GM12892 (cell line): ENCODE results near the gene CAMK2B.

Experiments
- DNase-seq: peaks from one replicate; pipeline ENCODE4 v3.0.0; 2011; ENCODE audit not compliant: insufficient read length
- FAIRE-seq: peaks from 2 replicates; lab custom pipeline; 2011; peaks lifted over from hg19 to GRCh38; lab: Jason Lieb, UNC
- POLR2A ChIP-seq: IDR thresholded peaks from 2 replicates; pipeline ENCODE4 v1.6.1; 2011; ENCODE audit warnings: low read depth, low read length, control low read depth
- POLR2AphosphoS5 ChIP-seq: IDR thresholded peaks from 2 replicates; pipeline ENCODE4 v1.6.1; 2011; ENCODE audit warnings: low read depth, low read length, control low read depth
- TAF1 ChIP-seq: IDR thresholded peaks from 2 replicates; pipeline ENCODE4 v1.6.1; 2011; ENCODE audit warnings: low read depth, mild to moderate bottlenecking, control low read depth, low read length, borderline replicate concordance

Gene CAMK2B

DNA sequence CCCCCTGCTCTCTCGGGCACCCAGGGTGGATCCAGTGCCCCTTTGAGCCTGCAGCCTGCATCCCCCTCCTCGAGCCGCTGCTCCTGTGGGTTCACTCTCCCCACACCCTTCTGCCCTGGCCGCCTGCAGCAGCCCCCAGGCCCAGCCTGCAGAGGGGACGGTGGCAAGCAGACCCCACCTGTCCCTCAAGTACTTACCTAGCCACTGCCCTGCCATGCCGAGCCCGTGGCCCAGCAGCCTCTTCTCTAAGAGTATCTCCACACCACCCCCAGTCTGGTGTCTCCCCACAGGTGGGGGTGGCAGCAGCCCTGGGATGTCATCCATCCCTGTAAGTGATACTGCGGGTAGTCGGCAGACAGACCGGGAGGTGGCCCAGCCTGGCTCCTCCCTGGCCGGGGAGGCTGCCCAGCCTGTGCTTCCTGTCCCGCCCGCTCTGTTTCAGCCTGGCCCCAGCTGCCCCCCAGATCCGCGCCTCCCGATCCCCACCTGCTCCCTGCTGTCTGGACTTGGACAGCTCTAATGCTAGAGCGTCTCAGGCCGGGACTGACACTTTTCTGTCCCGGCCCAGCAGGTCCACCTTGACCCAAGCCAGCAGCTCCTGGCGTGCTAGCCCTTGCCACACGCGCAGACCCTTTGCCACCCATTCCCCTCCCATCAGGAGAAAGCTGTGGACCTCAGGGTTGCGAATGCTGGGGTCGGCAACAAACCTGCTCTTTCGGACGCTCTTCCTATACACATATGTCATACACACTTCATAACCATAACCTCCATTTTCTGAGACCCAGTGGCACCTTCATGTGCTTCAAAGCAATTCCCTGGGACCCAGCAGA is 99.6 kb downstream of the CAMK2B start:
- FAIRE-seq (no peak), DNase-seq (no peak)
- TF ChIP-seq TAF1 (no peak), POLR2A (no peak), POLR2AphosphoS5 (no peak)

DNA sequence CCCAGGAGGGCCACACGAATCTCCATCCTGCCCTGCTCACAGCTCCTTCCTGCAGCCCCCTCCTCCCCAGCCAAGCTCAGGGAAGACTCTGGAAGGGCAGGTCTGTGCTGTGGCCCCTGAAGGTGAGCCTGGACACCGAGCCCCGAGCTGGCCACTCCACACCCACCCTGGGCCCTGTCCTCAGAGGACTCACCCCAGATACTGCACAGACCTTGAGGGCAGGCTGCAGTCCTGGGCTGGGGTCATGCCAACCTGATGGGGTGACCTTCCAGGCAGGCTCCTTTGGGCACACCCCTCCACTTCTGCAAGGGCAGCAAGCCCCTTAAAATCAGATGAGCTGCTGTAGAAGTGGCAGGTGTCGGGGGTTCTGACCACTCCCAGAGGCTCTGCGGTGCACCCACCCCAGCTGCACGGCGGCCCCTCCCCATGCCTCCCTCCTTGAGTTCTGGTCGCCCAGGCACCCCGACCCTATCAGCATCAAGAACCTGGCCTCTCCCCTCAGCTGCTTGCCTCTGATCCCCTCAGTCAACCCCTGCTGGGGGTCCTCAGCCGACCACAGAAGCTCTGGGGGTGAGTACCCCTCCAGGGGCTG is 100.3 kb downstream of the CAMK2B start:
- FAIRE-seq (no peak), DNase-seq (no peak)
- TF ChIP-seq TAF1 (no peak), POLR2A (no peak), POLR2AphosphoS5 (no peak)

DNA sequence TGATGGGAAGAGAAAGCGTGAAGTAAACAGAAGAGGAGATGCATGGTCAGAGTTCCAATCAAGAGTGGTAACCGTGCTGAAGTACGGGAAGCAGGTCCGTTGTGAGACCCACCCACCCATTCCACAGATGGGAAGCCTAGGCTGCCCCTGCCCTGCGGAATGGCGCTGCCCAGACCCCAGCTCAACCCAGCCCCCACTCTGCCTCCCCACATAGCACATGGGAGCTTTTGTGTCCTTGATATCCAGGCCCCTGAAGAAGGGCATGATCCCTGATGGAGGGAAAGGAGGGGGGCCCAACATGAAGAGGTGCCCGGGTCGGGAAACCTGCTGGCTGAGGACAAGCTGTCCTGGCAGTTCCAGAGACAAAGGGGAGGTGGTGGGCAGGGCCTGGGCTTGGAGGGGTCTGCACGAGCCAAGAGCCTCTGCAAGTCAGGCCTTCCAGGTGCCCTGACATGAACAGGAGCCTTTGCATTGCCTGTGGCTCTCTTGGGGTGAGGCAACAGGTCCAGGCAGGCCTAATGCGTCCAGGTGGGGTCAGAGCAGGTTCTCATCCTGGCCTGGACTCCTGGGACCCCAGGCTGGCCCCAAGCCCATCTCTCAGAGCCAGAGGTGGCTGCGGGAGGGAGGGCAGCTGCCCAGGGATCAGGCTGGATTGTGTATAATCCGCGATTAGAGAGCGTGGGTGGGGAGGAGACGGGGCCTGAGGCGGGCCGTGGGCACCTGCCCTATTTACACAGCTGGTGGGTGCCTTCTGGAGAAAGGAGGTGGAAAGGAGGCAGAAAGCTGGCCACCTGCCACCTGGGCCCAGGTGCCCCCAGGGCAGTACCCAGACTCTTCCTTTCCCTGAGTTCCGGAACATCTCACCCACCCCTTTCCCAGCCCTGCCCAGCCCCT is 101.1 kb downstream of the CAMK2B start:
- no peak for DNase-seq
- TF ChIP-seq TAF1: no peak
- no peak for TF ChIP-seq POLR2A
- no peak for TF ChIP-seq POLR2AphosphoS5
- no peak for FAIRE-seq

DNA sequence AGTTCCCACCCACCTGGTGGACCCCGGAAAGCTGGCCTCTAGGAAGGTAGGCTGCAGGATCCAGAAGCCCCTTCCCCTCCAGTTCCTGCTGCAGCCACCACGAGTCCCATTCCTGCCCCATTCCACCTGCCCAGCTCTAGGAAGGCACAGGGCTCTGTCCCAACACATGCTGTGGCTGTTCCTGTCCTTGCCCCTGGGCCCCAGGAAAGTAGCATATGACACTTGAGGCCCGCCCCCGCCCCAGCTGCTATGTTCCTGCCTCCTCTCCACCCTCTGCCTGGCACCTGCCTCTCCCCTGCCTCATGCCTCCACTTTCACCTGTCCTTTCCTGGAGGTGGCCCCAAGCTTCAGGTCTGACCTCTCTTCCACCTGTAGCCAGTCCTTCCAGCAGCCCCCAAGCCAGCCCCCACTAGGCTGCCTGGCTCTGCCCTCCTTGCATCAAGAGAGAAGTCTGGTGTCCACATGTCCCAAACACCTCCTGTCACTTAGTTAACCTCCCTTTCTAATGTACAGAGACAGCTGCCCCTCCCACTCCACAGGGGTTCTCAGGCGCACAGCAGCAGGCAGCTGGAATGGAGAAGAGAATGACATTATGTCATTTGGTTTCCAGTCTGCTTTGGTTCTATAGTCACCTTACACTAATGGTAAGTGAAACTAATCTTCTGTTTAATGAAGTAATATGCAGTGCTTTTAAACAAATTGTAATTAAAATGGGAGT is 101.9 kb downstream of the CAMK2B start:
- DNase-seq (no peak), FAIRE-seq (no peak)
- no peak for TF ChIP-seq POLR2A
- TF ChIP-seq POLR2AphosphoS5: no peak
- no peak for TF ChIP-seq TAF1

DNA sequence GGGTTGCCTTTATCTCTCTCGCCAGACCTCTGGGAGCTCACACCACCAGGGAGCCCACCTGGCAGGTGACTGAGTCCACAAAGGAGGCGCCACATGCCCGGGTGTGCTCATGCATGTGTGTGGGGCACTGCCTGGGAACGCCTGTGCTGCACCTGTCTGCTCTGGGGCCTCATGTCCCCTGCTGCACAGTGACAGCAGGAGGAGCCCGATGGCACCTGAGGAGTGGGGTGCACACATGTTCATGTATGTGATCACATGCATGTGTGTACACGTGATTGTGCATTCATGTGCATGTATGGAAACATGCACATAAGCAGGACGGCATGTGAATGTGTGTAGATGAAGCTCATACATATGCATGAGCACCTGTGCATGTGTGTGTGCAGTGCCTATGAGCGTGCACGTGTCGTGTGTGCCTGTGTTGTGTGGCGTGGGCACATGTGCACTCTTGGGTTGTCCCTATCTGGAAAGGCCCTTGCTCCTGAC is 102.6 kb downstream of the CAMK2B start:
- FAIRE-seq: no peak

DNA sequence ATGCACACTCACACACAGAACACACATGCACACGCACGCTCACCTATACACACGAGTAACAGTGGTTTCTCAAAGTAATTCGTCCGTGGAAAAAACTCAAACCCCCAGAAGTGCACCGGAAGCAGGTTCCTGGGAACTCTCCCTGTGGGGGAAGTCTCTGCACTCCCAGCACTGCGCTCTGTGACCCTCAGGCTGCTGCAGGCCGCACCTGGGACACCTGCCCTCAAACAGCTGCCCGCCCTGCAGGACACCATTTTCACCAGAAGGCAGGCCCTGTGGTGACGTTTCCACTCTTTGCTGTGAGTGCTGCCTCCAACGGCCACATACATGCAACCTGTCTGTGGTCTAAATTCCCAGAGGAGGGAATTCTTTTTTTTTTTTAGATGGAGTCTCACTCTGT is 103.3 kb downstream of the CAMK2B start:
- no peak for TF ChIP-seq POLR2AphosphoS5
- no peak for TF ChIP-seq TAF1
- no peak for FAIRE-seq
- no peak for DNase-seq

More for the DNA sequence above, 102.6 kb downstream of the CAMK2B start:
- TF ChIP-seq POLR2A: no peak
- TF ChIP-seq POLR2AphosphoS5: no peak
- TF ChIP-seq TAF1: no peak
- no peak for DNase-seq

DNA sequence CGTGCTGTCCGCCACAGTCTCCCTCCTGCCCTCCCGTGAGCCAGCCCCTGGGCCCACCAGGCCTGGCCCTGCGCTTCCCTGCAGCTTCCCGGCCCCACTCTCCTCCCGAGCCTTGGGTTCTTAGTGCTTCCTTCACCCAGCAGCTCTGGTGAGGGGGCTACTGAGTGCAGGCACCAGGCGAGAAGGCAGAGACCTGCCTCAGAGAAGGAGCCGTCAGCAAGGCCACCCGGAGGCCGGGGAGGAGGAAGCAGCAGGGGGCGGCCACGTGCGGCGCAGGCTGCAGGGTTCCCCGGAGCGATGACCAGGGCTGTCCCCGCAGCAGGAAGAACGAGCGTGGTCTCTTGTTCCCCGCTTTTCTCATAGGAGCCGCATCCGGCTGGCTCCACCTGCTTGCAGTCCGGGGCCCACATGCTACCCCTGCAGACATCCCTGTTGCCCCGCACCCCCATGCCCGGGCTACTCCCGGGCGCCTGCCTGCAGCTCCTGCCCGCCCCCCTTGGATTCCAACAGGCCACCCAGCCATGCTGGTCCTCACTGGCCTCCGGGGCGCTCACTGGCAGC is 104.1 kb downstream of the CAMK2B start:
- TF ChIP-seq POLR2A (no peak), TAF1 (no peak), POLR2AphosphoS5 (no peak)
- no peak for DNase-seq
- no peak for FAIRE-seq

DNA sequence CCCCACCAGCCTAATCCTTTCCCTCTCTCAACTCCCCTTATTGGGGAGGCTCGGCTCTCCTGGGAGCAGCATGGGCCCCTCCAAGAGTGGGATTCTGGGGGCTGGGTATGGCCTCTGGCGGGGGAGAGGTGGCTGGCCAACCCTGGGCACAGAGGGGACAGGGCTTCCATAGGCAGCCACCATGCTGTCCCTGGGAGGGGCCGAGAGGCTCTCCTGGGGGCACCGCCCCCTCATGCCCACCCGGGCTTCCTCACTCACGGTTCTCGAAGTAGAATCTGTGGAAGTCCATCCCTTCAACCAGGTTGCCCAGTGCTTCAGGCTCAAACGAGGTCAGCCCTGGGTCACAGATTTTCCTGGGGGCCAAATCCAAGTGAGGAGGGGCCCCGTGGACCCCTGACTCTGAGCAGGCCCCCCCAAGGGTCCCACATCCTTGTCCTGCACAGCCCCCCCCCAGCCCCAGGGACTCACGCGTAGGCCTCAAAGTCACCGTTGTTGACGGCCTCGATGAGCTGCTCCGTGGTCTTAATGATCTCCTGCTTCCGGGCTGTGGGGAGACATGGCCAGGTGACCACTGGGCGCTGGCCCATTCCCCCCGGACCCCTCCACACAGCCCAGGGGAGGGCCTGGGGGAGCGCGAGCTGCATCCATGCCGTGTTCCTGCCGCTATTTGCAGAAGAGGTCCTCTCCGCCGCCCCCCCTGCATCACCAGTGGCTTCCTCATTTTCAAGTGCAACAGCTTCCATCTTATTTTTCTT is 104.9 kb downstream of the CAMK2B start:
- no peak for DNase-seq

DNA sequence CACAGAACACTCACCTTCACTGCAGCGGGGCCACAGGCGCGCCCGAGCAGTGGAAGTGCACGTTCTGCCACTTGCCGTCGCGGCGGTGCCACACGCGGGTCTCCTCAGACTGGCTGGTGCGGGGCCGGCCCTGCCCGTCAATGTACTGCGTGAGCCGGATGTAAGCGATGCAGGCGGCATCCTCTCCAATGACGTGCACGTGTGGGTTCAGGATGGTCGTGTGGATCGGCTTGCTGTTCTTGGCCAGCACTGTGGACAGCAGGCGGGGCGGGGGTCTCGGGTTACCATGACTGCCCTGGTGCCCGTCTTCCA is 105.4 kb downstream of the CAMK2B start:
- no peak for FAIRE-seq
- no peak for DNase-seq
- no peak for TF ChIP-seq TAF1
- no peak for TF ChIP-seq POLR2A
- TF ChIP-seq POLR2AphosphoS5: no peak

More for the DNA sequence above, 104.9 kb downstream of the CAMK2B start:
- no peak for FAIRE-seq
- no peak for TF ChIP-seq POLR2AphosphoS5
- TF ChIP-seq POLR2A: no peak
- no peak for TF ChIP-seq TAF1
